ENCODE measurements around the gene TEX101.

- TF ChIP-seq CTCF (IDR thresholded peaks at IDR 0.05): no peak
- no peak for TF ChIP-seq POLR2A (IDR thresholded peaks at IDR 0.05)
These were observed 39.3 kb downstream of the TEX101 start for GRCh38 chr19:43454031-43454430.

Measured in thyroid gland (tissue), 4 donors.